SK-N-SH treated with all-trans-retinoic acid at 6 μM for 48 hours (cell line): ENCODE data around the gene AVL9.
A peak's percentile ranks its signal among the peaks of the same experiment; 100 is the strongest.
"Not testable (repeated sequence)": the region's sequence is repeated elsewhere in the genome, so short reads cannot be mapped to it uniquely, and the experiment has no call there.

Experiments used
- ATAC-seq: fragments of 200-7000 bp; cut with Tn5 transposase; 3 replicates; pipeline ENCODE4 v1.9.1; 2020; ENCODE audit warnings: mild to moderate bottlenecking, moderate library complexity
- ARNTL ChIP-seq: fragments of 450-650 bp; formaldehyde crosslinking; IDR thresholded peaks from 2 replicates; pipeline ENCODE4 v1.5.0; 2020; ENCODE audit warnings: low read depth, mild to moderate bottlenecking, moderate library complexity, borderline replicate concordance
- BACH2 ChIP-seq: fragments of 250-450 bp; sonication (Bioruptor Pico); IDR thresholded peaks from 2 replicates; pipeline ENCODE4 v1.9.0; 2021; ENCODE audit warnings: mild to moderate bottlenecking, borderline replicate concordance
- CSDC2 ChIP-seq: fragments of 250-450 bp; sonication (Bioruptor Pico); IDR thresholded peaks from 2 replicates; pipeline ENCODE4 v1.5.0; 2020; ENCODE audit warnings: mild to moderate bottlenecking, moderate library complexity
- ESRRG ChIP-seq: fragments of 250-450 bp; sonication (Bioruptor Pico); IDR thresholded peaks from 2 replicates; pipeline ENCODE4 v1.6.1; 2021; ENCODE audit warnings: mild to moderate bottlenecking
- GLIS3 ChIP-seq: fragments of 250-450 bp; sonication (Bioruptor Pico); IDR thresholded peaks from 2 replicates; pipeline ENCODE4 v1.5.0; 2020; ENCODE audit warnings: mild to moderate bottlenecking, moderate library complexity
- OSR1 ChIP-seq: fragments of 250-450 bp; sonication (Bioruptor Pico); IDR thresholded peaks from 2 replicates; pipeline ENCODE4 v1.8.0; 2022; ENCODE audit warnings: moderate library complexity, mild to moderate bottlenecking, inconsistent platforms
- PPARA ChIP-seq: fragments of 250-450 bp; sonication (Bioruptor Pico); IDR thresholded peaks from 2 replicates; pipeline ENCODE4 v1.5.0; 2020; ENCODE audit warnings: mild to moderate bottlenecking, borderline replicate concordance
- RARB ChIP-seq: fragments of 250-450 bp; sonication (Bioruptor Pico); IDR thresholded peaks from 2 replicates; pipeline ENCODE4 v1.8.0; 2021; ENCODE audit warnings: mild to moderate bottlenecking, moderate library complexity
- SNAI2 ChIP-seq: fragments of 250-450 bp; sonication (Bioruptor Pico); IDR thresholded peaks from 2 replicates; pipeline ENCODE4 v1.5.0; 2020; ENCODE audit warnings: mild to moderate bottlenecking, moderate library complexity
- TCF4 ChIP-seq: fragments of 250-450 bp; sonication (Bioruptor Pico); IDR thresholded peaks from 2 replicates; pipeline ENCODE4 v1.8.0; 2021; ENCODE audit warnings: mild to moderate bottlenecking, moderate library complexity, borderline replicate concordance
- TOX ChIP-seq: fragments of 250-450 bp; sonication (Bioruptor Pico); IDR thresholded peaks from 2 replicates; pipeline ENCODE4 v1.8.0; 2021; ENCODE audit warnings: mild to moderate bottlenecking, moderate library complexity, borderline replicate concordance
- ZC3H10 ChIP-seq: fragments of 250-450 bp; sonication (Bioruptor Pico); IDR thresholded peaks from 2 replicates; pipeline ENCODE4 v1.5.1; 2021; ENCODE audit warnings: mild to moderate bottlenecking, moderate library complexity
- ZFP3 ChIP-seq: fragments of 250-450 bp; sonication (Bioruptor Pico); IDR thresholded peaks from 2 replicates; pipeline ENCODE4 v1.5.0; 2020; ENCODE audit warnings: mild to moderate bottlenecking, moderate library complexity
- ZFP30 ChIP-seq: fragments of 450-650 bp; formaldehyde crosslinking; IDR thresholded peaks from 2 replicates; pipeline ENCODE4 v1.5.0; 2022; ENCODE audit warnings: mild to moderate bottlenecking, moderate library complexity
- ZNF565 ChIP-seq: fragments of 450-650 bp; formaldehyde crosslinking; conservative IDR thresholded peaks from 2 replicates; pipeline ENCODE4 v1.5.0; 2020; ENCODE audit warnings: low read depth, mild to moderate bottlenecking, moderate library complexity
- ZNF70 ChIP-seq: fragments of 450-650 bp; formaldehyde crosslinking; IDR thresholded peaks from 2 replicates; pipeline ENCODE4 v1.5.0; 2020; ENCODE audit warnings: mild to moderate bottlenecking, moderate library complexity
- TF ChIP-seq, protein P1 (sequence below): fragments of 250-450 bp; sonication (Bioruptor Pico); IDR thresholded peaks from 2 replicates; pipeline ENCODE4 v1.8.0; 2021; ENCODE audit warnings: low read depth, mild to moderate bottlenecking, moderate library complexity, borderline replicate concordance
- TF ChIP-seq, protein P2 (sequence below): fragments of 250-450 bp; sonication (Bioruptor Pico); IDR thresholded peaks from 2 replicates; pipeline ENCODE4 v1.5.0; 2020; ENCODE audit warnings: mild to moderate bottlenecking, moderate library complexity
- TF ChIP-seq, protein P3 (sequence below): fragments of 250-450 bp; sonication (Bioruptor Pico); IDR thresholded peaks from 2 replicates; pipeline ENCODE4 v1.8.0; 2020; ENCODE audit warnings: mild to moderate bottlenecking, moderate library complexity, borderline replicate concordance
- TF ChIP-seq, protein P4 (sequence below): fragments of 250-450 bp; sonication (Bioruptor Pico); IDR thresholded peaks from 2 replicates; pipeline ENCODE4 v1.5.1; 2021; ENCODE audit warnings: mild to moderate bottlenecking, moderate library complexity
- TF ChIP-seq, protein P5 (sequence below): fragments of 250-450 bp; sonication (Bioruptor Pico); IDR thresholded peaks from 2 replicates; pipeline ENCODE4 v1.5.1; 2020; ENCODE audit warnings: low read depth, mild to moderate bottlenecking, moderate library complexity

The AVL9 gene

DNA sequence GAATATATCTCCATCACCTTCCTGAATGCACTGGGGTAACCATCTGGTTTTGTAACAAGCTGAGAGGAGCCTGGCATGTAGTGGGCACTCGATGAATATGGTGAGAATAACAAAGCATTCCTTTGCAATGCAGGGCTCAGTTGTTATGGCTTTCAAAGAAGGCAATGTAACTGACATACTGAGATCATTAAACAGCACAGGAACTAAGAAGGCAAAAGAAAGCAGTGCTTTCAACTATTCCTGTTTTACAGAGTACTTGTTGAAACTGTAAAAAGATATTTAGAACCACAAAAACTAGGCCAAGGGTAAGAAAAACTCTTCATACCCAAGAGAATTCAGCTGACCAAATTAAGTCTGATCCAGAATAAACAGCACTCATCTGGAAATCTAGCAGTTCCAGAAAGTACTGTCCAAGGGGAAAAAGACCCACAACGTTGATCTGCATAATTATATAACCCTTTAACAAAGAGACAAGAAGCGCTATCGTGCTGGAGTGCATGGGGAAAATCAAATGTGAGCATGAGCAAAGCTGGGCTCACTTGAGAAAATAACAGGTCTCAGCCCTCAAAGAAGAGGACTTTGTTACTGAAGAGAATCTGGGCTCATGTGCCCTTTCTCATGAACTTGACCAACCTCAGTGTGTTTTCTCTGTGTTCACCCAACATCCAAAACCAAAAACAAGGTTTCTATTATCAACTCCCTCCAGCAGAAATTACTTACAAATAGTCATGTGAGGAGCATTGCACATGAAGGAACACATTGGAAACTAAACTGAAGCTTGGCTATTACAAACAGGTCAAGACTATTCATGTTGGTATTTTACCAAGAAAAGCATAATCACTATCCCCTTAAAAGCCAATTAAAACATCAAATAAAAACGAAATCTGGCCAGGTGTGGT is 116.2 kb downstream of the AVL9 start:
- TF ChIP-seq ZFP30 (CRISPR knock-in tag) (no peak), OSR1 (CRISPR knock-in tag) (no peak), SNAI2 (no peak), GLIS3 (no peak), ZNF565 (CRISPR knock-in tag) (no peak), ESRRG (no peak), RARB (CRISPR knock-in tag) (no peak), ARNTL (CRISPR knock-in tag) (no peak), CSDC2 (CRISPR knock-in tag) (no peak), ZNF70 (no peak), ZC3H10 (CRISPR knock-in tag) (no peak), BACH2 (no peak), TCF4 (CRISPR knock-in tag) (no peak), ZFP3 (CRISPR knock-in tag) (no peak), PPARA (CRISPR knock-in tag) (no peak)
- TF ChIP-seq, protein P1, sequence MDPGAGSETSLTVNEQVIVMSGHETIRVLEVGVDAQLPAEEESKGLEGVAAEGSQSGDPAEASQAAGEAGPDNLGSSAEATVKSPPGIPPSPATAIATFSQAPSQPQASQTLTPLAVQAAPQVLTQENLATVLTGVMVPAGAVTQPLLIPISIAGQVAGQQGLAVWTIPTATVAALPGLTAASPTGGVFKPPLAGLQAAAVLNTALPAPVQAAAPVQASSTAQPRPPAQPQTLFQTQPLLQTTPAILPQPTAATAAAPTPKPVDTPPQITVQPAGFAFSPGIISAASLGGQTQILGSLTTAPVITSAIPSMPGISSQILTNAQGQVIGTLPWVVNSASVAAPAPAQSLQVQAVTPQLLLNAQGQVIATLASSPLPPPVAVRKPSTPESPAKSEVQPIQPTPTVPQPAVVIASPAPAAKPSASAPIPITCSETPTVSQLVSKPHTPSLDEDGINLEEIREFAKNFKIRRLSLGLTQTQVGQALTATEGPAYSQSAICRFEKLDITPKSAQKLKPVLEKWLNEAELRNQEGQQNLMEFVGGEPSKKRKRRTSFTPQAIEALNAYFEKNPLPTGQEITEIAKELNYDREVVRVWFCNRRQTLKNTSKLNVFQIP (CRISPR knock-in tag) = no peak
- TF ChIP-seq, protein P2, sequence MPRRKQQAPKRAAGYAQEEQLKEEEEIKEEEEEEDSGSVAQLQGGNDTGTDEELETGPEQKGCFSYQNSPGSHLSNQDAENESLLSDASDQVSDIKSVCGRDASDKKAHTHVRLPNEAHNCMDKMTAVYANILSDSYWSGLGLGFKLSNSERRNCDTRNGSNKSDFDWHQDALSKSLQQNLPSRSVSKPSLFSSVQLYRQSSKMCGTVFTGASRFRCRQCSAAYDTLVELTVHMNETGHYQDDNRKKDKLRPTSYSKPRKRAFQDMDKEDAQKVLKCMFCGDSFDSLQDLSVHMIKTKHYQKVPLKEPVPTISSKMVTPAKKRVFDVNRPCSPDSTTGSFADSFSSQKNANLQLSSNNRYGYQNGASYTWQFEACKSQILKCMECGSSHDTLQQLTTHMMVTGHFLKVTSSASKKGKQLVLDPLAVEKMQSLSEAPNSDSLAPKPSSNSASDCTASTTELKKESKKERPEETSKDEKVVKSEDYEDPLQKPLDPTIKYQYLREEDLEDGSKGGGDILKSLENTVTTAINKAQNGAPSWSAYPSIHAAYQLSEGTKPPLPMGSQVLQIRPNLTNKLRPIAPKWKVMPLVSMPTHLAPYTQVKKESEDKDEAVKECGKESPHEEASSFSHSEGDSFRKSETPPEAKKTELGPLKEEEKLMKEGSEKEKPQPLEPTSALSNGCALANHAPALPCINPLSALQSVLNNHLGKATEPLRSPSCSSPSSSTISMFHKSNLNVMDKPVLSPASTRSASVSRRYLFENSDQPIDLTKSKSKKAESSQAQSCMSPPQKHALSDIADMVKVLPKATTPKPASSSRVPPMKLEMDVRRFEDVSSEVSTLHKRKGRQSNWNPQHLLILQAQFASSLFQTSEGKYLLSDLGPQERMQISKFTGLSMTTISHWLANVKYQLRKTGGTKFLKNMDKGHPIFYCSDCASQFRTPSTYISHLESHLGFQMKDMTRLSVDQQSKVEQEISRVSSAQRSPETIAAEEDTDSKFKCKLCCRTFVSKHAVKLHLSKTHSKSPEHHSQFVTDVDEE (CRISPR knock-in tag) = no peak
- TF ChIP-seq, protein P3, sequence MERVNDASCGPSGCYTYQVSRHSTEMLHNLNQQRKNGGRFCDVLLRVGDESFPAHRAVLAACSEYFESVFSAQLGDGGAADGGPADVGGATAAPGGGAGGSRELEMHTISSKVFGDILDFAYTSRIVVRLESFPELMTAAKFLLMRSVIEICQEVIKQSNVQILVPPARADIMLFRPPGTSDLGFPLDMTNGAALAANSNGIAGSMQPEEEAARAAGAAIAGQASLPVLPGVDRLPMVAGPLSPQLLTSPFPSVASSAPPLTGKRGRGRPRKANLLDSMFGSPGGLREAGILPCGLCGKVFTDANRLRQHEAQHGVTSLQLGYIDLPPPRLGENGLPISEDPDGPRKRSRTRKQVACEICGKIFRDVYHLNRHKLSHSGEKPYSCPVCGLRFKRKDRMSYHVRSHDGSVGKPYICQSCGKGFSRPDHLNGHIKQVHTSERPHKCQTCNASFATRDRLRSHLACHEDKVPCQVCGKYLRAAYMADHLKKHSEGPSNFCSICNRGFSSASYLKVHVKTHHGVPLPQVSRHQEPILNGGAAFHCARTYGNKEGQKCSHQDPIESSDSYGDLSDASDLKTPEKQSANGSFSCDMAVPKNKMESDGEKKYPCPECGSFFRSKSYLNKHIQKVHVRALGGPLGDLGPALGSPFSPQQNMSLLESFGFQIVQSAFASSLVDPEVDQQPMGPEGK (CRISPR knock-in tag) = no peak
- TF ChIP-seq, protein P4, sequence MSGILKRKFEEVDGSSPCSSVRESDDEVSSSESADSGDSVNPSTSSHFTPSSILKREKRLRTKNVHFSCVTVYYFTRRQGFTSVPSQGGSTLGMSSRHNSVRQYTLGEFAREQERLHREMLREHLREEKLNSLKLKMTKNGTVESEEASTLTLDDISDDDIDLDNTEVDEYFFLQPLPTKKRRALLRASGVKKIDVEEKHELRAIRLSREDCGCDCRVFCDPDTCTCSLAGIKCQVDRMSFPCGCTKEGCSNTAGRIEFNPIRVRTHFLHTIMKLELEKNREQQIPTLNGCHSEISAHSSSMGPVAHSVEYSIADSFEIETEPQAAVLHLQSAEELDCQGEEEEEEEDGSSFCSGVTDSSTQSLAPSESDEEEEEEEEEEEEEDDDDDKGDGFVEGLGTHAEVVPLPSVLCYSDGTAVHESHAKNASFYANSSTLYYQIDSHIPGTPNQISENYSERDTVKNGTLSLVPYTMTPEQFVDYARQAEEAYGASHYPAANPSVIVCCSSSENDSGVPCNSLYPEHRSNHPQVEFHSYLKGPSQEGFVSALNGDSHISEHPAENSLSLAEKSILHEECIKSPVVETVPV (CRISPR knock-in tag) = no peak
- no peak for ATAC-seq

DNA sequence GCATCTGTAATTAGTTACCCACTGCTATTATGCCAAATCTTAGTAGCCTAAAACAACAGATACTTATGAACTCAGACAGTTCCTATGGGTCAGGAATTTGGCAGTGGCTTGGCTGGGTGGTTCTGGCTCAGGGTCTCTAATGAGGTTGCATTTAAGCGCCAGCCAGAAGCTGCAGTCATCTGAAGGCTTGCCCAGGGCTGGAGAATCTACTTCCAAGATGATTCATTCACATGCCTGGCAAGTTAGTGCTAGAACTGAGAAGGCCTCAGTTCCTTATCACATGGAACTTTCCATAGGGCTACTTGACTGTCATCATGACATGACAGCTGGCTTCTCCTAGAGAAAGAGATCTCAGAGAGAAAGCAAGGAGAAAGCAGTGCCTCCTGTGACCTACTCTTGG is 121.3 kb downstream of the AVL9 start:
- ATAC-seq = peak; percentile 92
- peak; percentile 61; the same call in 1 of the 2 replicates for TF ChIP-seq ZFP3 (CRISPR knock-in tag)
- TF ChIP-seq TOX = no peak
- no peak for TF ChIP-seq BACH2

DNA sequence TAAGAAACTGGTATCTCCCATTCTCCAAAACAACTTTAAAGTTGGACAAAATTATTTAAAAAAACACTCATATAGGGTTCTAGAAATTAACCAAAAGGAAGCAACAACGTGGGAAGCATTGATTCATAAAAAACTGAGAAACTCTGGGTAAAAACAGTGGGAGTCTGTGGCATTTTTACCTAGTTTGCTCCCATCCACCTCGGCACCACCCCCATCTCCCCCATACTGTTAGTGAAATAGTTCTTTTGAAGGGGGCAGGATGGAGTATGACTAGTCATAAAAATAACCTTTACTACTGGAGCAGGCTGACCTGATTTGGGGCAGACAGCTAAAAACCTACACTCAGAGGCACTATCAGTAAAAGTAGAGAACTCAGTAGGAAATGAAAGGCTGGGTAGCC is 123.2 kb downstream of the AVL9 start:
- no peak for TF ChIP-seq OSR1 (CRISPR knock-in tag)
- TF ChIP-seq GLIS3 = no peak
- ATAC-seq = no peak; the same call in 2 of the 3 replicates

DNA sequence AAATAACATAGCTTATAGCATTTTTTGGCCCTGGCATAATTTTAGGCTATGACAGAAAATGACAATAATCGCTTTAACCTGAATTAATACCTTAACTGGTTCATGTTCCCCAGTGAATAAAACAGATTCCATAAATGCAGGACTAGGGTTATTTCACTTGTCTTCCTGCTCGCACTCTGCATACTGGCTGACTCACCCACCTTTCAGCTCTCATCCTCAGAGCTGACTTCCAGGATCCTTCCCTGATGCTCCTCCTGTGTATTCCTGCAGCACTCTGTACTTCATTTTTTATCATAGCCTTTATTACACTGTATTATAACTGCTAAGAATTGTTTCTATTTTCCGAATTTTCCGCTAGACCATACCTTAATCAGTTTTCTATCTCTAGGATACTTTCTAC is 123.7 kb downstream of the AVL9 start:
- TF ChIP-seq, protein P1 (CRISPR knock-in tag) = no peak
- TF ChIP-seq, protein P5, sequence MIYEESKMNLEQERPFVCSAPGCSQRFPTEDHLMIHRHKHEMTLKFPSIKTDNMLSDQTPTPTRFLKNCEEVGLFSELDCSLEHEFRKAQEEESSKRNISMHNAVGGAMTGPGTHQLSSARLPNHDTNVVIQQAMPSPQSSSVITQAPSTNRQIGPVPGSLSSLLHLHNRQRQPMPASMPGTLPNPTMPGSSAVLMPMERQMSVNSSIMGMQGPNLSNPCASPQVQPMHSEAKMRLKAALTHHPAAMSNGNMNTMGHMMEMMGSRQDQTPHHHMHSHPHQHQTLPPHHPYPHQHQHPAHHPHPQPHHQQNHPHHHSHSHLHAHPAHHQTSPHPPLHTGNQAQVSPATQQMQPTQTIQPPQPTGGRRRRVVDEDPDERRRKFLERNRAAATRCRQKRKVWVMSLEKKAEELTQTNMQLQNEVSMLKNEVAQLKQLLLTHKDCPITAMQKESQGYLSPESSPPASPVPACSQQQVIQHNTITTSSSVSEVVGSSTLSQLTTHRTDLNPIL = no peak
- no peak for TF ChIP-seq OSR1 (CRISPR knock-in tag)
- TF ChIP-seq, protein P4 (CRISPR knock-in tag) = no peak
- ATAC-seq = peak; percentile 85

DNA sequence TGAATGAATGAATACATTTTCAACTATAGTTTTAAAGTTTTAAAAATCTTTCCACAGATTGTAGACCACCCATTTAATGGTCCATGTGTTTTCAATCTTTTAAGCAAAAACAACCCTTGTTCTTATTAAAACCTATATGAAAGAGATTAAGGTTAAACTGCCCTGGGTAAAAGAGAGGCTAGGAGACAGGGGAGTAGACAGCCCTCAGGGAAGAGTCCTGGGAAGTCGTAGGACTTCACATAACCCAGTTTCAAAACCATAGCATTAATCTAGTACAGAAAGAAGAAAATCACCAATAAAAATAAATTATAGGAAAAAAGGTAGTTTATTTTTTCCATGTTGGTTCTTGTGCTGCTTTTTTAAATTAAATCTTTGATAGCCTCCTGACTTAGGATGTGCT is 124.1 kb downstream of the AVL9 start:
- ATAC-seq = not testable (repeated sequence)
